IPS-18a (cell line): ENCODE data around the gene DOK6.

Source experiments
- H3K27ac ChIP-seq: one replicate; pipeline ENCODE4 v1.5.1; 2013; ENCODE audit warnings: low read length
- H3K27me3 ChIP-seq: one replicate; pipeline ENCODE4 v1.6.1; 2013; ENCODE audit warnings: mild to moderate bottlenecking, low read length; ENCODE audit not compliant: control insufficient read depth, insufficient read depth
- H3K36me3 ChIP-seq: one replicate; pipeline ENCODE4 v1.6.1; 2013; ENCODE audit warnings: low read depth, low read length; ENCODE audit not compliant: control insufficient read depth
- H3K4me1 ChIP-seq: one replicate; pipeline ENCODE4 v1.6.1; 2013; ENCODE audit warnings: low read depth, low read length; ENCODE audit not compliant: control insufficient read depth
- H3K4me3 ChIP-seq: one replicate; pipeline ENCODE4 v1.5.1; 2013; ENCODE audit warnings: low read length
- H3K9ac ChIP-seq: one replicate; pipeline ENCODE4 v1.6.1; 2013; ENCODE audit warnings: mild to moderate bottlenecking, low read length, moderate library complexity
- H3K9me3 ChIP-seq: one replicate; pipeline ENCODE4 v1.6.1; 2013; ENCODE audit warnings: low read depth, low read length; ENCODE audit not compliant: control insufficient read depth

Gene DOK6

GRCh38 chr18:69785466-69785865, 384.8 kb downstream of the DOK6 start:
- Histone ChIP-seq H3K9ac (no peak overlapping the region), H3K4me1 (no peaks in the 10 kb centered on the region), H3K9me3 (no peaks in the 10 kb centered on the region), H3K27ac (no peak overlapping the region), H3K27me3 (no peaks in the 10 kb centered on the region), H3K4me3 (no peak overlapping the region), H3K36me3 (no peaks in the 10 kb centered on the region)

- Histone ChIP-seq H3K4me3 (no peak overlapping the region), H3K9ac (no peak overlapping the region), H3K36me3 (no peaks in the 10 kb centered on the region)
Observed at GRCh38 chr18:69786427-69786826, 385.7 kb downstream of the DOK6 start.

GRCh38 chr18:69787825-69788547, 387.3 kb downstream of the DOK6 start:
- H3K9ac ChIP-seq, result no peak overlapping the region
- no peaks in the 10 kb centered on the region for H3K27me3 ChIP-seq
- H3K36me3 ChIP-seq, result no peaks in the 10 kb centered on the region
- no peak overlapping the region for H3K27ac ChIP-seq
- no peak overlapping the region for H3K4me3 ChIP-seq
- H3K4me1 ChIP-seq, result no peaks in the 10 kb centered on the region
- H3K9me3 ChIP-seq, result no peaks in the 10 kb centered on the region

More at GRCh38 chr18:69786427-69786826, 385.7 kb downstream of the DOK6 start:
- Histone ChIP-seq H3K27me3 (no peaks in the 10 kb centered on the region), H3K9me3 (no peaks in the 10 kb centered on the region), H3K27ac (no peak overlapping the region), H3K4me1 (no peaks in the 10 kb centered on the region)

DNA sequence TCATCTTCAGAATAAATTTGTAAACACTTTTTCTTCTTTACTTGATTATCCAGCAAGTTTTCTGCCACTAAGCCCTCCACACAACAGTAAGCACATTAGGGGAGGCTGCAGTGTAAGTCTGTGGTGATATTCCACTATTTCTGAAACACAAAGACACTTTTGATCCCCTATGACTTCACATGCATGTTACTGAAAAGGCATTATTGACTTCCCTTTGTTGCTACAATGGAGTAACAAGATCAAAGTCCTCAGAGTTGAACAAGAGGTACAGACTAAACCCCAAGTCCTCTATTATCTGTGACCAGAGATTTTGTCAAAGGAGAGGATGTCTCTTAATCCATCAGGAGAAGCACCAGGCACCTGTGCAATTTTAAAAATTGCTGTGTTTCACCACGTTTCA, 389.1 kb downstream of the DOK6 start:
- no peaks in the 10 kb centered on the region for H3K27me3 ChIP-seq
- H3K9ac ChIP-seq, result no peak overlapping the region
- H3K27ac ChIP-seq, result no peak overlapping the region
- no peaks in the 10 kb centered on the region for H3K4me1 ChIP-seq
- H3K4me3 ChIP-seq, result no peak overlapping the region
- H3K36me3 ChIP-seq, result no peaks in the 10 kb centered on the region
- no peaks in the 10 kb centered on the region for H3K9me3 ChIP-seq

DNA sequence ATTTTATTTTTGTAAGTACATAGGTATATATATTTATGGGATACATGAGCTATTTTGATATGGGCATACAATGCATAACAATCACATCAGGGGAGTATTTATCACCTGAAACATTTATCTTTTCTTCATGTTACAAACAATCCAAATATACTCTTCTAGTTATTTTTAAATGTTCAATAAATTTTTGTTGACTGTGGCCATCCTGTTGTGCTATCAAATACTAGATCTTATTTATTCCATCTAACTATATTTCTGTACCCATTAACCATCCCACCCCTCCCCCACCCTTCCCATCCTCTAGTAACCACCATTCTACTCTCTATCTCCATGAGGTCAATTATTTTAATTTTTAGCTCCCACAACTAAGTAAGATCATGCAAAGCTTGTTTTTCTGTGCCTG, 390.0 kb downstream of the DOK6 start:
- Histone ChIP-seq H3K4me3 (no peak overlapping the region), H3K9me3 (no peaks in the 10 kb centered on the region), H3K9ac (no peak overlapping the region), H3K4me1 (no peaks in the 10 kb centered on the region), H3K27me3 (no peaks in the 10 kb centered on the region), H3K27ac (no peak overlapping the region), H3K36me3 (no peaks in the 10 kb centered on the region)

GRCh38 chr18:69795791-69796190, 395.1 kb downstream of the DOK6 start:
- Histone ChIP-seq H3K9ac (no peak overlapping the region), H3K36me3 (no peaks in the 10 kb centered on the region), H3K4me3 (no peak overlapping the region), H3K4me1 (no peaks in the 10 kb centered on the region), H3K9me3 (no peaks in the 10 kb centered on the region), H3K27ac (no peak overlapping the region), H3K27me3 (no peaks in the 10 kb centered on the region)

- Histone ChIP-seq H3K27me3 (no peaks in the 10 kb centered on the region), H3K9me3 (no peaks in the 10 kb centered on the region), H3K27ac (no peak overlapping the region), H3K36me3 (no peaks in the 10 kb centered on the region), H3K9ac (no peak overlapping the region), H3K4me3 (no peak overlapping the region), H3K4me1 (no peaks in the 10 kb centered on the region)
Observed at GRCh38 chr18:69804776-69805501, 404.3 kb downstream of the DOK6 start.

DNA sequence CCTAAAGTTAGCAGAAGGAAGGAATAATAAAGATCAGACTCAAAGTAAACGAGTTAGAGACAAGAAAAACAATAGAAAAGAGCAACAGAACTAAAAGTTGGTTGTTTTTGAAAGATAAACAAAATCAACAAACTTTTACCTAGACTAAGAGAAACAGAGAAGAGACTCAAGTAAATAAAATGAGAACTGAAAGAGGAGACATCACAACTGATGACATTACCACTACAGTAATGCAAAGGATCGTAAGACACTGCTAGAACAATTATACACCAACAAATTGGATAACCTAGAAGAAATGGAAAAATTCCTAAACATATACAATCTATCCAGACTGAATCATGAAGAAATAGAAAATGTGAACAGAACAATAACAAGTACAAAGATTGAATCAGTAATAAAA, 407.7 kb downstream of the DOK6 start:
- Histone ChIP-seq H3K9ac (no peak overlapping the region), H3K9me3 (no peaks in the 10 kb centered on the region), H3K27ac (no peak overlapping the region), H3K4me3 (no peak overlapping the region), H3K4me1 (no peaks in the 10 kb centered on the region), H3K36me3 (no peaks in the 10 kb centered on the region), H3K27me3 (no peaks in the 10 kb centered on the region)

GRCh38 chr18:69813559-69813958, 412.9 kb downstream of the DOK6 start:
- H3K36me3 ChIP-seq, result no peaks in the 10 kb centered on the region
- no peaks in the 10 kb centered on the region for H3K9me3 ChIP-seq
- no peak overlapping the region for H3K27ac ChIP-seq
- H3K9ac ChIP-seq, result no peak overlapping the region
- H3K27me3 ChIP-seq, result no peaks in the 10 kb centered on the region
- no peak overlapping the region for H3K4me3 ChIP-seq
- H3K4me1 ChIP-seq, result no peaks in the 10 kb centered on the region

DNA sequence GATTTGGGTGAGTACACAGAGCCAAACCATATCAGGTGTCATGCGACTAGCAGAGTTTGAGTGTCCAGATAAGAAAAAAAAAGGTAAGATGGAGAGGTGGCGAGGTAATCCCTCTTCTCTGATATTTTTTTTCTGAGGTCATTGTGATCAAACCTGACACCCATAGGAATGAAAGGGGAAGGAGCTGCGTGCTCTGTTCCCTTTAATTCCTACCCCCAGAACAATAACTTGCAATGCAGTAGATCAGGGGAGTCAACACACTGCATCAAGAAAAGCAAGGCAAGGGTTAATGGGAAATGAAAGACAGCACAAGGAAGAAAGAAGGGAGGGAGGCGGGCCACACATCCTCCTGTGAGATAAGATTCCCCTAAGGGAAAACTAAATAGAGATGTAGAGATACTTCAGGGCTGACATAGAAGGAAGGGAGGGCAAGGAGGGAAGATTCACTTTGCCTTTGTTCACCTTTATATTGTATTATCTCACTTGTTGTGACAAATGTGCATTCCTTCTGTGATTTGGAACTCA, 414.2 kb downstream of the DOK6 start:
- Histone ChIP-seq H3K27ac (no peak overlapping the region), H3K4me3 (no peak overlapping the region), H3K27me3 (no peaks in the 10 kb centered on the region), H3K4me1 (no peaks in the 10 kb centered on the region), H3K9me3 (no peaks in the 10 kb centered on the region), H3K9ac (no peak overlapping the region), H3K36me3 (no peaks in the 10 kb centered on the region)

DNA sequence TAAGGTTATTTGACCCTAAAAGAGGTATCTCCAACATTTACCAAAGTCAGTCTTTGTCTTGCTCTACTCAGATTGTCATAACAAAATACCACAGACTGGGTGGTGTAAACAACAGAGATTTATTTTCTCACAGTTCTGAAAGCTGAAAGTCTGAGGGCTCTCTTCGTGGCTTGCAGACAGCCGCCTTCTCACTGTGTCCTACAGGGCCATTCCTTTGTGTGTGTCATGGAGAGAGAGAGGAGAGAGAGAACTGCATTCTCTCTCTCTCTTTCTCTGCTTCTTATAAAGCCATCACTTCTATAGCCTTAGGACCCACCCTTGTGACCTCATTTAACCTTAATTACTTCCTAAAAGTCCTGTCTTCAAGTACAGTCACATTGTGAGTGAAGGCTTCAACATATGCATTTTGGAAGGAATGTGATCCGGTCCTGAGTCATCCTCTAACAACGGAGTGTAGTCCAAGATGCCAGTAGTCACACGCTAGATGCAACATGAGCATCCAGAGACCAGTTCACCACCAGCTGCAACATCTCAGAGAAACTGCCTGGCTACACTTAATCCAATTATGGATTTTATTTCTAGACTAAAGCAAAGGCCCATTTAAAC, 416.8 kb downstream of the DOK6 start:
- H3K27me3 ChIP-seq, result no peaks in the 10 kb centered on the region
- H3K4me3 ChIP-seq, result no peak overlapping the region
- H3K36me3 ChIP-seq, result no peaks in the 10 kb centered on the region
- no peaks in the 10 kb centered on the region for H3K4me1 ChIP-seq
- no peak overlapping the region for H3K27ac ChIP-seq
- peaks cover 3% of the 10 kb centered on the region for H3K9me3 ChIP-seq
- no peak overlapping the region for H3K9ac ChIP-seq
